Smooth muscle cell of the umbilical artery (primary cell): Measurements from ENCODE around the gene LRMDA. TPM values are rescaled to one million over a fixed set of nuclear protein-coding genes. Genes with fewer than 3 reads are reported as not detected.

Experiments used
- total RNA-seq: library from RNA; depleted of rRNA; stranded (reverse); fragments of >200 nt; gene quantifications from 2 replicates; pipeline ENCODE4 v1.2.3, GENCODE V29; 2014

The LRMDA gene
- 0.30 and 0.92 TPM in 2 replicates for total RNA-seq

GRCh38 chr10:75431180-75432111, at the start of gene LRMDA:
LRMDA (plus strand) TSS chr10:75431624.

GRCh38 chr10:75401569-75402485, 29.6 kb upstream of the LRMDA start, which contains the start of gene ZNF503:
ZNF503 (minus strand) TSS chr10:75401764; CDS start chr10:75401419, 345 bp downstream.

Other genes with a start within 250 kb of the LRMDA start
- 165 and 199 TPM in 2 replicates for gene VDAC2, start 220.8 kb upstream of the LRMDA start, total RNA-seq
- 1.5 and 2.7 TPM in 2 replicates for gene COMTD1, start 195.7 kb upstream of the LRMDA start, total RNA-seq
- gene ZNF503, start 29.9 kb upstream of the LRMDA start, total RNA-seq, result 6.7 and 7.7 TPM in 2 replicates